ENCODE measurements around the gene ZNF827. TPM values are rescaled to one million over a fixed set of nuclear protein-coding genes. Genes with fewer than 3 reads are reported as not detected.

Gene ZNF827
- polyA plus RNA-seq, 1 experiment, result 15.1 TPM

- no peak overlapping the region for H3K4me3 ChIP-seq (ENCODE audit: low read depth, low read length)
- TF ChIP-seq CTCF (IDR thresholded peaks at IDR 0.05; ENCODE audit: insufficient read depth, low read depth, low read length), result no peak
- CTCF ChIA-PET, result no interaction called here
- POLR2A ChIA-PET, result no interaction called here
- no peaks in the 10 kb centered on the region for H3K27me3 ChIP-seq (ENCODE audit: control insufficient read depth, insufficient read depth, low read length)
- no peak for DNase-seq (ENCODE audit: low read depth)
- peaks cover 1% of the 10 kb centered on the region for H3K36me3 ChIP-seq (ENCODE audit: control insufficient read depth, insufficient read depth, low read length)
Measured at GRCh38 chr4:145822181-145822580, 116.4 kb downstream of the ZNF827 start.

- H3K36me3 ChIP-seq (ENCODE audit: control insufficient read depth, insufficient read depth, low read length), result peaks cover 1% of the 10 kb centered on the region
- no peaks in the 10 kb centered on the region for H3K27me3 ChIP-seq (ENCODE audit: control insufficient read depth, insufficient read depth, low read length)
- DNase-seq (ENCODE audit: low read depth), result no peak
- TF ChIP-seq CTCF (IDR thresholded peaks at IDR 0.05; ENCODE audit: insufficient read depth, low read depth, low read length), result no peak
- no peak overlapping the region for H3K4me3 ChIP-seq (ENCODE audit: low read depth, low read length)
- CTCF ChIA-PET, result no interaction called here
- POLR2A ChIA-PET, result no interaction called here
Measured at GRCh38 chr4:145821766-145822165, 116.9 kb downstream of the ZNF827 start.

GRCh38 chr4:145820407-145820806, 118.2 kb downstream of the ZNF827 start:
- CTCF ChIA-PET, result interaction anchor here (0.8 to 0.9 kb wide), 2 partner anchors 9 to 12 kb away, joined by 3 to 4 read pairs; no protein-coding TSS in a partner anchor
- Histone ChIP-seq H3K4me3 (ENCODE audit: low read depth, low read length) (no peak overlapping the region), H3K36me3 (ENCODE audit: control insufficient read depth, insufficient read depth, low read length) (no peaks in the 10 kb centered on the region; the same call in none of the 2 replicates), H3K27me3 (ENCODE audit: control insufficient read depth, insufficient read depth, low read length) (no peaks in the 10 kb centered on the region)
- DNase-seq (ENCODE audit: low read depth), result no peak
- no peak for TF ChIP-seq CTCF (IDR thresholded peaks at IDR 0.05; ENCODE audit: insufficient read depth, low read depth, low read length)
- POLR2A ChIA-PET, result no interaction called here

GRCh38 chr4:145819853-145820181, 118.8 kb downstream of the ZNF827 start:
- no peak for DNase-seq (ENCODE audit: low read depth)
- H3K27me3 ChIP-seq (ENCODE audit: control insufficient read depth, insufficient read depth, low read length), result no peaks in the 10 kb centered on the region
- POLR2A ChIA-PET, result no interaction called here
- H3K4me3 ChIP-seq (ENCODE audit: low read depth, low read length), result no peak overlapping the region
- no peak for TF ChIP-seq CTCF (IDR thresholded peaks at IDR 0.05; ENCODE audit: insufficient read depth, low read depth, low read length)
- CTCF ChIA-PET, result no interaction called here
- H3K36me3 ChIP-seq (ENCODE audit: control insufficient read depth, insufficient read depth, low read length), result no peaks in the 10 kb centered on the region; the same call in 1 of the 2 replicates

GRCh38 chr4:145819101-145819852, 119.3 kb downstream of the ZNF827 start:
- TF ChIP-seq CTCF (IDR thresholded peaks at IDR 0.05; ENCODE audit: insufficient read depth, low read depth, low read length), result no peak
- DNase-seq (ENCODE audit: low read depth), result no peak
- ChIA-PET POLR2A (no interaction called here), CTCF (interaction anchor here (0.7 to 1.8 kb wide), 2 partner anchors 8 to 85 kb away, joined by 3 to 5 read pairs; no protein-coding TSS in a partner anchor)
- Histone ChIP-seq H3K27me3 (ENCODE audit: control insufficient read depth, insufficient read depth, low read length) (no peaks in the 10 kb centered on the region), H3K36me3 (ENCODE audit: control insufficient read depth, insufficient read depth, low read length) (no peaks in the 10 kb centered on the region; the same call in 1 of the 2 replicates), H3K4me3 (ENCODE audit: low read depth, low read length) (no peak overlapping the region)
